Measurements from ENCODE around the gene PCNX2. TPM values are rescaled to one million over a fixed set of nuclear protein-coding genes. Genes with fewer than 3 reads are reported as not detected.

Gene PCNX2
- 9.1 and 9.6 TPM in 2 replicates for total RNA-seq (2021)
- Bru-seq, nascent RNA, result percentile 59 among the genes with signal in this experiment
- percentile 55 among the genes with signal in this experiment for BruChase-seq, experiment 1, labeled RNA remaining after a 2-hour chase
- percentile 53 among the genes with signal in this experiment for BruChase-seq, experiment 2, labeled RNA remaining after a 6-hour chase
- long read RNA-seq, partial matches to known transcripts, result 2 of 14 reads
- long read RNA-seq, other reads (novel, unspliced or antisense), result 12 of 14 reads

- POLR2A ChIA-PET (ENCODE audit: low non-redundant PET), result no interaction called here
- intact Hi-C loops (cut with micrococcal nuclease; ENCODE audit: unreplicated experiment), result no loop called here
- Histone ChIP-seq H3K4me1 (ENCODE audit: insufficient read depth, low read length, poor library complexity, severe bottlenecking) (peaks cover 4% of the 10 kb centered on the region), H3K9me3 (ENCODE audit: low read depth, low read length, poor library complexity, severe bottlenecking) (no peaks in the 10 kb centered on the region), H3K4me3 (ENCODE audit: low read depth, low read length, poor library complexity, severe bottlenecking) (peak within 1 kb of the TSS; percentile 75), H3K27me3 (replicated peaks; ENCODE audit: insufficient read depth, low read depth, low read length, poor library complexity) (no peaks in the 10 kb centered on the region), H3K27ac (ENCODE audit: low read depth, low read length, poor library complexity, severe bottlenecking) (peak within 1 kb of the TSS; percentile 17), H3K36me3 (ENCODE audit: insufficient read depth, low read length, poor library complexity, severe bottlenecking) (no peaks in the 10 kb centered on the region)
- CTCF ChIA-PET, result no interaction called here
- BruUV-seq (replicated peaks), result no TSS peak
- peak; percentile 72 for DNase-seq (ENCODE audit: low spot score)
- no peak for TF ChIP-seq CTCF (conservative IDR thresholded peaks at IDR 0.05; ENCODE audit: low read depth, low read length)
- TF ChIP-seq EZH2 (IDR thresholded peaks at IDR 0.05; ENCODE audit: borderline replicate concordance, low read depth, low read length, poor library complexity, severe bottlenecking), result no peak
These were observed at the start of gene PCNX2 for GRCh38 chr1:233295237-233295974. Gene PCNX2, minus strand, starts transcription at chr1:233295725. Its CDS starts 247 bp downstream, at chr1:233295478.

GRCh38 chr1:233343262-233343661, 47.7 kb upstream of the PCNX2 start:
- H3K36me3 ChIP-seq (ENCODE audit: insufficient read depth, low read length, poor library complexity, severe bottlenecking), result no peaks in the 10 kb centered on the region
- peaks cover 16% of the 10 kb centered on the region for H3K27me3 ChIP-seq (replicated peaks; ENCODE audit: insufficient read depth, low read depth, low read length, poor library complexity)
- no TSS peak for BruUV-seq (replicated peaks)
- H3K27ac ChIP-seq (ENCODE audit: low read depth, low read length, poor library complexity, severe bottlenecking), result no peak overlapping the region
- DNase-seq (ENCODE audit: low spot score), result no peak
- H3K4me1 ChIP-seq (ENCODE audit: insufficient read depth, low read length, poor library complexity, severe bottlenecking), result no peaks in the 10 kb centered on the region
- no peak overlapping the region for H3K4me3 ChIP-seq (ENCODE audit: low read depth, low read length, poor library complexity, severe bottlenecking)
- TF ChIP-seq CTCF (conservative IDR thresholded peaks at IDR 0.05; ENCODE audit: low read depth, low read length) (no peak), EZH2 (IDR thresholded peaks at IDR 0.05; ENCODE audit: borderline replicate concordance, low read depth, low read length, poor library complexity, severe bottlenecking) (no peak)
- ChIA-PET POLR2A (ENCODE audit: low non-redundant PET) (no interaction called here), CTCF (no interaction called here)
- intact Hi-C loops (cut with micrococcal nuclease; ENCODE audit: unreplicated experiment), result no loop called here
- H3K9me3 ChIP-seq (ENCODE audit: low read depth, low read length, poor library complexity, severe bottlenecking), result no peaks in the 10 kb centered on the region

- Histone ChIP-seq H3K27ac (ENCODE audit: low read depth, low read length, poor library complexity, severe bottlenecking) (no peak overlapping the region), H3K4me3 (ENCODE audit: low read depth, low read length, poor library complexity, severe bottlenecking) (no peak overlapping the region), H3K4me1 (ENCODE audit: insufficient read depth, low read length, poor library complexity, severe bottlenecking) (no peaks in the 10 kb centered on the region), H3K27me3 (replicated peaks; ENCODE audit: insufficient read depth, low read depth, low read length, poor library complexity) (peaks cover 19% of the 10 kb centered on the region), H3K36me3 (ENCODE audit: insufficient read depth, low read length, poor library complexity, severe bottlenecking) (no peaks in the 10 kb centered on the region), H3K9me3 (ENCODE audit: low read depth, low read length, poor library complexity, severe bottlenecking) (no peaks in the 10 kb centered on the region)
- ChIA-PET POLR2A (ENCODE audit: low non-redundant PET) (no interaction called here), CTCF (no interaction called here)
- intact Hi-C loops (cut with micrococcal nuclease; ENCODE audit: unreplicated experiment), result no loop called here
- TF ChIP-seq CTCF (conservative IDR thresholded peaks at IDR 0.05; ENCODE audit: low read depth, low read length) (no peak), EZH2 (IDR thresholded peaks at IDR 0.05; ENCODE audit: borderline replicate concordance, low read depth, low read length, poor library complexity, severe bottlenecking) (no peak)
- BruUV-seq (replicated peaks), result no TSS peak
- no peak for DNase-seq (ENCODE audit: low spot score)
These were observed 46.6 kb upstream of the PCNX2 start for GRCh38 chr1:233342086-233342485.
